Neural cell (in vitro differentiated cells): ENCODE data around the gene PRKAR1A.

Experiments used
- CTCF ChIP-seq: fragments of 450-650 bp; IDR thresholded peaks from 2 replicates; pipeline ENCODE4 v1.5.1; 2014; ENCODE audit warnings: antibody characterized with exemption, mild to moderate bottlenecking, moderate library complexity; ENCODE audit not compliant: poor library complexity, severe bottlenecking
- EP300 ChIP-seq: fragments of 450-650 bp; conservative IDR thresholded peaks from 2 replicates; pipeline ENCODE4 v1.6.1; 2014; ENCODE audit warnings: antibody characterized with exemption, mild to moderate bottlenecking, moderate library complexity; ENCODE audit not compliant: poor library complexity, severe bottlenecking
- EZH2 ChIP-seq: fragments of 200-600, 300-800 bp; shearing (Covaris generic), sonication (generic); IDR thresholded peaks from 2 replicates; pipeline ENCODE4 v1.6.1; 2014; ENCODE audit warnings: antibody characterized with exemption, low read length, borderline replicate concordance, mild to moderate bottlenecking; ENCODE audit not compliant: insufficient read depth, poor library complexity, severe bottlenecking
- MXI1 ChIP-seq: fragments of 450-650 bp; conservative IDR thresholded peaks from 2 replicates; pipeline ENCODE4 v1.6.1; 2014; ENCODE audit warnings: antibody characterized with exemption, mild to moderate bottlenecking; ENCODE audit not compliant: poor library complexity, severe bottlenecking
- POLR2AphosphoS5 ChIP-seq: IDR thresholded peaks from 2 replicates; pipeline ENCODE4 v1.6.1; 2012
- RAD21 ChIP-seq: fragments of 450-650 bp; conservative IDR thresholded peaks from 2 replicates; pipeline ENCODE4 v1.6.1; 2014; ENCODE audit warnings: antibody characterized with exemption, mild to moderate bottlenecking, moderate library complexity
- REST ChIP-seq: IDR thresholded peaks from 2 replicates; pipeline ENCODE4 v1.6.1; 2012; ENCODE audit warnings: borderline replicate concordance
- TAF1 ChIP-seq: IDR thresholded peaks from 2 replicates; pipeline ENCODE4 v1.6.1; 2012; ENCODE audit warnings: low read depth

GRCh38 chr17:68598074-68598473 is 85.8 kb downstream of the PRKAR1A start:
- no peak for TF ChIP-seq EZH2
- no peak for TF ChIP-seq RAD21
- TF ChIP-seq CTCF: no peak
- TF ChIP-seq EP300: no peak
- no peak for TF ChIP-seq TAF1
- TF ChIP-seq POLR2AphosphoS5: no peak
- TF ChIP-seq REST: no peak
- TF ChIP-seq MXI1: no peak
